HG03097 (cell line): ENCODE measurements around the gene ELP5.
A peak's percentile ranks its signal among the peaks of the same experiment; 100 is the strongest.

Experiments
- ATAC-seq: cut with Tn5 transposase; IDR thresholded peaks from one replicate; pipeline ENCODE4 v1.9.1; 2021; ENCODE audit not compliant: unreplicated experiment, low FRiP score

Gene ELP5, protein sequence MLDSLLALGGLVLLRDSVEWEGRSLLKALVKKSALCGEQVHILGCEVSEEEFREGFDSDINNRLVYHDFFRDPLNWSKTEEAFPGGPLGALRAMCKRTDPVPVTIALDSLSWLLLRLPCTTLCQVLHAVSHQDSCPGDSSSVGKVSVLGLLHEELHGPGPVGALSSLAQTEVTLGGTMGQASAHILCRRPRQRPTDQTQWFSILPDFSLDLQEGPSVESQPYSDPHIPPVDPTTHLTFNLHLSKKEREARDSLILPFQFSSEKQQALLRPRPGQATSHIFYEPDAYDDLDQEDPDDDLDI

DNA sequence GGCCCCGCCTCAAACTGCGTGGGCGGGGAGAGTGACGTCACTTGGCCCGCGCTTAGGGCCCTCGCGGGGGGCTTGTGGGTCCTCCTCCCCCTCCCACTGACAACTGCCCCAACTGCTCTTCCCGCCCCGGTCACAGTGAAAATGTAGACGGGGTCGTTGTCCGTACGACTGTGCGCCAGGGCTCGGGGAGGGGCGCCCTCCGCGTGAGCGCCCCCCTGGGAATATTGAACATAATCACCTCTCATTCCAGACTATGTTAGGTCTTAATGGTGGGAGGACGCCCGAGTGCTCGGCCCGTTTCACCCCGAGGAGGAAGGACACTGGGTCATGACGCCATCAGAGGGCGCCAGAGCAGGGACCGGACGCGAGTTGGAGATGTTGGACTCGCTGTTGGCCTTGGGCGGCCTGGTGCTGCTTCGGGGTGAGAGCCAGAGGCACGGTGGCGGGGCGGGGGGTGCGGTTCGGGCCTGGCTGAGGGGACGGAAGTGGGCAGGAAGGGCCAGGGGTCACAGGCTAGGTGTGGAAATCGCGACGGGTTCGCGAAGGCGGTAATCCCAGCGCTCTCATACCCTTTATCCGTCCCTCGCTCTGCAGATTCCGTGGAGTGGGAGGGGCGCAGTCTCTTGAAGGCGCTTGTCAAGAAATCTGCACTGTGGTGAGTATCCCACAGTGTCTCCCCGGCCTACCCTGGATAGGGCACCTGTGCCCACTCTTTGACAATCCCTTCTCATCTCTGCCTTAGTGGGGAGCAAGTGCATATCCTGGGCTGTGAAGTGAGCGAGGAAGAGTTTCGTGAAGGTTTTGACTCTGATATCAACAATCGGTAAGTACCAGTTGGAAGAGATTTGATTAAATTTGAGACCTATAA lies at the start of gene ELP5:
Gene ELP5, plus strand, starts transcription at position 40 of the 868 bp plus-strand sequence. Its CDS starts 336 bp downstream, at position 376.
- peak; percentile 47 for ATAC-seq

DNA sequence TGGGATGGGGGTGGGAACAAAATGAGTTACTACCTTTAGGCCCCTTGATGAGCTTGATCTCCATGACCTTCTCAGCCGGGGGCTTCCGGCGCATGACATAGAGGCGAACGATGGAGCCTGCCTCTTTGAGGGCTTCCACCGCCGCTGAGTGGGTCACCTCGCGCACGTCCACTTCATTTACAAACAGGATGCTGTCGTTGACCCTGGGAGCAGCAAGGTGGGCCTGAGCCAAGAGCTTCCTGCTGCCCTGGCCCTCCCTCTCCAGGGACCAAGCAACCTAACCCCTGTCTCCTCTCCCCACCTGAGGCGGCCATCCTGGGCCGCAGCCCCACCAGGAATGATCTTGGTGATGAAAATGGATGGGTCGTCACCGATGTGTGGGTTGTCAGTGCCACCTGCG lies 48.6 kb upstream of the ELP5 start:
- no peak for ATAC-seq

DNA sequence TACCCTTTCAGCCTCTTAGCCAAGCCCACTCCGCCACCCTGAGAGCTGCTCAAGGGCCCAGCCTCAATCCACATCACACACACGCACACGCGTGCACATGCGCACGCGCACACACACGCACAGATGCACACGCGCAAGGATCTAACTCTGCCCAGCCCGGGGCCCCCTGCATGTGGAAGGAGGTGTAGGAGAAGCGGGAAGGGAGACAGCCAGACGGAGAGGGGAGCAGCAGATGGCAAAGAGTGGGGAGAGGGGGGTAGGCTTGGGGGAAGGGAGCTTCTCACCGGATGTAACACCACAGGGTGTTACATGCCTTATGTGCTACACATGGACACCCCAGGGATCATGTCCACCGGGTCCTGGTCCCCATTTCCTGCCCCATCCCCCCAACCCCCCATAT lies 47.7 kb upstream of the ELP5 start:
- ATAC-seq: no peak

DNA sequence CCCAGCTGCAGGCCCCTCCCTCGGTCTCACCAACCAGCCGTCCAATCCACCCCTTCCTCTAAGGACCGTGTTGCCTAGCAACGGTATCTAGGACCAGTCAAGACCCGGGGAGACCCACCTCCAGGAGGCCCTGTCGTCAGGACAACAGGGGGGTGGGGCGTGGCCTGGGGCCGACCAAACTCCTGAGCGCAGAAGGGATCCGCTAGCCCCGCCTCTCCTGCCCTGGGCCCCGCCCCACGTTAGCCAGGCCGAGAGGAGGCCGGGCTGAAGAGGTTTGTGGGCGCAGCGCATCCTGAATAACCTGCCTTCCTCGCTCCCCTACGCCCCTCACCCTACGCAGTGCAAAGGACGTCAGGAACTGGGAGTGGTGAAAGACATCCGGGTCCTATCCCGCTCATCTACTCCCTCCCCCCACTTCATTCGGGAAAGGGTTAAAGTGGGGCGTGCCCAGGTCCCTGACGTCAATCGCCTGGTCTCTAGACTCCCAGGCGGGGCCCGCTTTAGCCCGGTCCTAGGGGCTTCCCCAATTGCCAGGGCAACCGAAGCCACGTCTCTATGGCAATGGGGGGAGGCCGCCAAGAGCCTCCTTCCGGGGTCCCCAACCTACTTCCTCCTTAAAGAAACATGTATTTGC lies 47.1 kb upstream of the ELP5 start:
- peak; percentile 77 for ATAC-seq

DNA sequence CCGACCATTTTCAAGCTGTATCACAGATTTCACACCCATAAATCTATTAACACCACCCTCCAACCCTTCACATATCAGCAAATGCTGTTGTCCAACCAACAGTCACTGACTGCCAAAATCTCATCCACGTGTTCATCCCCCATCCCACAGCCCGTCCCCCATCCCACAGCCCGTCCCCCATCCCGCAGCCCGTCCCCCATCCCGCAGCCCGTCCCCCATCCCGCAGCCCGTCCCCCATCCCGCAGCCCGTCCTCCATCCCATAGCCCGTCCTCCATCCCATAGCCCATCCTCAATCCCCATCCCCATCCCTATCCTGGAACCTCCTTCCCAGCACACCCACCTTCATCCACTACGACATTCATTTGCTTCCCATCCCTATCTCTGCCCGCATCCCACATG lies 46.5 kb upstream of the ELP5 start:
- ATAC-seq: no peak

DNA sequence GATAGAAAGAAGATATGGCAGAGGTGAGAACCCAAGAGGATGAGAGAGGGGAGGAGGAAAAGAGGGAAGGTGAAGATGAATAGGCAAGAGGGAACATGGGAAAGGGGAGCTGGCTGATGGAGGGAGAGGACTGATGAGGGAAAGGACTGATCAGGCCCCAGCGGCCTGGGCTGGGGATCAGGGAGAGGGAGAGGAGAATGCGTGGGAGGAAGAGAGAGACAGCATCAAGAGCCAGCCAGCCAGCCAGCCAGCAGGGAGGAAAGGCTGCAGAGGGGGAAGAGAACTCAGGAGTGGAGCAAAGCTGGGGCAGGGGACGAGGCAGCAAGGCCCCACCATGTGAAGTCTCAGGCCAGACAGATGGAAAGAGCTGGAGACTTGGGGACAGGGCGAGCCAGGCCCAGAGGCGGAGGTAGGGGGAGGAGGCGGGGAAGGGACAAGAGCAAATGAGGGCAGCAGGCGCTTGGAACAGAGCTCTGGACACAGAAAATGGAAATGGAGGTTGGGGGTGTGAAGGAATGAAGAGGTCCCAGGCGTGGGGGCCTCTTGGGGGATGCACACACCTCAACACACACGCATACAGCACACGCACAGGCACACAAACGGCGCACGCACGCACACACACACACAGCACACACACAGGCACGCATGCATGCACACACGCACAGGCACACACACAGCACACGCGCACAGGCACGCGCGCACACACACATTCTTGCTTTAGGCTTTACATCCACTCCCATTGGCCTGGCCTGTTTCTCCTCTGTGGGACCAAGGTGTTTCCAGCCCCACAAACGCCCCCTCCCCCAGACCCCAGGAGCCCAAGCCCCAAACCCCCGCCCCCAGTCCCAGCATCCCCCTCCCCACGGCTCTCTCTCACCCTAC lies 44.7 kb upstream of the ELP5 start:
- no peak for ATAC-seq

DNA sequence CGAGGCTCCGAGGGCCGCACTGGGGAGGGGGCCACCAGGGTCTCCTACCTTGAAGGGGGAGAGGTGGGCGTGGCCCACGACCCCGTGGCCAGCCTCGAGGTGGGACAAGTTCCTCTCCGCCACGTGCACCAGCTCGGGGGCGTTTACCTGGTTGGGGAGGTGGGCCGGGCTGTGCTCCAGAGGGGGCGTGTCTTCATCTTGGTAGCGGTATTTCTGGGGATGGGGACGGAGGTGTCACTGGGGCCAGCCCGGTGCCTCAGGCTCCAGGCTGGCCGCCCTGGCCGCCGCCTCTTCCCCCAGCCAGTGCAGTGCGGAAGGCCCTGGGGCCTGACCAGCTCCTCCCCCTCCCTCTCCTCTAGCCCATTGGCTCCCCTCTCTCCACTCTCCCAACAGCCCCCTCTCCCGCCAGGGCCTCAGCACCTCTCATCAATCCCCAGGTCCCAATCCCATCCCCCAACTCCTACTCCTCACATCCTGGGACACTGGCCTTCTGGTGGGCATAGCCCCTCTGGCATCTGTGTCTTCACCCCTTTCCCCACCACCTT lies 43.9 kb upstream of the ELP5 start:
- no peak for ATAC-seq

DNA sequence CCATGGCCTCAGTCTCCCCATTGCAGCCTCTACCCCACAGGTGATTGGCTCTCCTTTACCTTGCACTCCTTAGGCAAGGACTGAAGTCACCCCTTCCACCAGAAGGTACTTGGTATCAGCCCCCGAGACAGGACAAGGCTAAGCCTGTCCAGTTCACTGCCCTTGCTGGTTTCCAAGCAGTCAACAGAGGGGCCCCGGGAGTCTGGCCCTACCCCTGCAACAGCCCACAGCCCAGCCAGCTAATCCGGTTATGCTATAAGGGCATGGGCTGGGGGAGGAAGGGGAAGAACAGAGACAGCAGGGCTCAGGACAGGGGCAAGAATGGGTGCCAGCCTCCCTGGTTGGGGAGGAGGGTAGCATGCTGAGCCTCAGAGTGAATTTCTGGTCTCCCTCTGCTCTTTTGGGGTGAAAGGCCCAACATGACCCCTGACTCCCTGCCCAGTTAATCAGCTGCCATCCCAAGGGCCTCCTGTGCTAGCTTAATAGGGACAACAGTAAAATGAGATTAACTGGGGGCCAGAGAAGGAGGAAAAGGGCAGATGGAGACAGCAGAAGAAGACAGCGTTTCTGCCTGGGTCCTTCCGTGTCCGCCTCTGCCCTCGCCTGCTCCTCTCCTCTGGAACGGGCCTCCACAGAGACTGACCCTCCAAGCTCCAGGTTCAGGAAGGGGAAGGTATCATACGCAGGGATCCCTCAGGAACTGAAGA lies 43.1 kb upstream of the ELP5 start:
- no peak for ATAC-seq

DNA sequence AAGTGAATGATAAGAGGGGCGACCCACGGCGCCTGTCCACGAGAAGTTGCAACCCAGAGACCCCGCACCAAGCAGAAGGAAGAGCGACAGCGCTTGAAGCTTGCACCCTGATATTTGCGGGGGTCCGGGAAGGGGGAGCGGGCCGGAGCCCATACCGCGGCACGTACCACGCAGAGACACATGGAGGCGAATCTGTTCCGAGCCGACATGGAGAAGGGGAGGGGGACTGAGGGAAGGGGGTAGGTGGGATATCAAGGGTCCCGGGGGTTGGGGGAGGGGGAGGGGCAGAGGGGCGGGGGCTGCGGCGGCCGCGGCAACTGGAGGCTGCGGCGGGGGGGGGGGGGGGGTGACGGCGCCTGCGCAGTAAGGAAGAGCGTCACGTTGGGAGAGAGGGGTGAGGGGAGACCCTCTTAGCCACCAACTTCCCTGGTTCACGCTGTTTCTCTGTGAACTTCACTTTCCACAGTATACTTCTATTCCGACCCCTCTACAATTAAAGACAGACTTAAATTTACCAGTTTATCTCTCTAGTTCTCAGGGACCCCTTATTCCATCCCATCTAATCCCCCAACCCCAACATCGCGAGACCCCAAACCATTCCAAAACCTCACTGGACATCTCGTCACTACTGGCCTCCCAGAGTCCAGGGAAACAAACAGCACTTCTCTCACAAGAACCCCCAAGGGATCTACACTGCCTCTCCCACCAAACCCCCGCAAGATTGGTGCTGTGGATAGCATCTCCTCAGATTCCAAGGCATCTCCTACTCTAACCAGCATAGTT lies 40.3 kb upstream of the ELP5 start:
- no peak for ATAC-seq

DNA sequence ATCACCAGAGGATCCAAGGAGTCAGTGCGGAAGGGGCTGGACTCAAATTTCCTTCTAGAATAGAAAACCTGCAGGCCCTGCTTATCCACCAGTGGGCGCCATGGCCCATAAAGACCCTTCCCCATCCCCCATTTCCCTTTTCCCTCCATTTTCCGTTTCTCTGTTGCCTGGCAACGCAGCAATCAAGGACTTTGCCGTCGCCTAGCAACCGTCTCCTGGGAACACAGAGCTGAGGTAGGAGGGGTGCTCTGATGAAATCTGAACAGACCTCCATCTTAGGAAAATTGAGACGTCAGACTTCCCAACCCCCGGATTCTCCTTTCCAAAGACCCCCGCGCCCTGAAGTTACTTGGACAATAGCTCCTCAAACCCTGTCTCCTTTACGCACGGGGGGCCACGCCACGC lies 38.1 kb upstream of the ELP5 start:
- ATAC-seq: peak; percentile 6

DNA sequence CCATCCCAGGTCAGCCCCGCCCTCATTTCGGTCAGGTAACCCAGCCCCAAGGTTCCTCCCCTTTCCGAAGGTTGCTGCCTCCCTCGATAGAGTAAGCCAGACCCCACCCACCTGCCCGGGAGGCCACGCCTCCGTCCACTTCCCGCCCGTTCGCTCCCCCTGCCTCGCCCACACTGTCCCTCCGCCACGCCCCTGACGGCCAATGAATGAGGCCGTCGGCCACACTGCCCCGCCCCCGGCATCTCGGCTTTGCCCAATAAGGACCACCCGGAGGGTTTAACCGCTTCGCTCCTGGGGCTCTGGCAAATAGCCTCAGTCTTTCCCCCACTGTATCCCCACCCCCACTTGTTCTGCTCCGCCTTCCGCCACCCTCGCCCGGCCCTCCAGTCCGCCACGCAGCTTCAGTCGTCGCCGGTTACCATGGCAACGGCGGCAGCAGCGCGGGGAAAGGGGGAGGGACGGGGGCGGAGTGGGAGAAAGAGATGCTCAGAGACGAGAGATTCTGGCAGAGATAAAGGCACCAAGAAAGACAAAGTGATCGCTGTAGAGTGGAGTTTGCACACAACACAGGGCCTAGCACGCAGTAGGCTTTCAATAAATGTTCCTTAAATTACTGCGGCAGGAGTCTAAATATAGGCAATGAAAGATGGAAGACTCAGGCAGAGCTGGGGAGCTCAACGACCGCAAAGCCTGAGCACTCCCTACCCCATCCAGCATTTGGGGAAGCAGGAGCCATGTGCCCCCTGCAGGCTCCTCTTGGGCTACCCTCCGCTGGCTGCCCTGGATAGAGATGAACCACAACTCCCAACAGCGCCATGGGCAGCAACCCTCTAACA lies 37.5 kb upstream of the ELP5 start:
- ATAC-seq: peak; percentile 71

DNA sequence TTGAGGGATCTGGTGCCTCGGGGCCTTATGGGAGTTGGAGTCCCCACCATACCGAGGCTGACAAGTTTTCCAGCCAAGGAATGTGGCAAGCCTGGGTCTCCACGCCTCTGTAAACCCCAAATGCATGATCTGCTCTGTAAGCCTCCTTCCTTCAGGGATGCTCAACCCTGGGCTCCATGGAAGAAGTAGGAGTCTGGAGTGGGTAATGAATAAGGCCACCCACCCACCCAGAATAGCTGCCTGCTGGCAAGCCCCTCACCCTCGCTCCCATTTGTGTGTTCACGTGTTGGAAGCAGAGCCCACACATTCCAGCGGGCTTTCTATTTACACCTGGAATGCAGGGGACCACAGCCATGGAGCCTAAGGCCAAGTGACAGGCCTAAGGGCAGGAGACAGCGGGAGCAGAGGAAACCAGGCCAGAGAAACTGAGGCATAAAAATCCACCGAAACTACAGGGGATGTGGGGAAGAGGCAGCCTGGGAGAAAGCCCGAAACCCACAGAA lies 36.8 kb upstream of the ELP5 start:
- no peak for ATAC-seq

DNA sequence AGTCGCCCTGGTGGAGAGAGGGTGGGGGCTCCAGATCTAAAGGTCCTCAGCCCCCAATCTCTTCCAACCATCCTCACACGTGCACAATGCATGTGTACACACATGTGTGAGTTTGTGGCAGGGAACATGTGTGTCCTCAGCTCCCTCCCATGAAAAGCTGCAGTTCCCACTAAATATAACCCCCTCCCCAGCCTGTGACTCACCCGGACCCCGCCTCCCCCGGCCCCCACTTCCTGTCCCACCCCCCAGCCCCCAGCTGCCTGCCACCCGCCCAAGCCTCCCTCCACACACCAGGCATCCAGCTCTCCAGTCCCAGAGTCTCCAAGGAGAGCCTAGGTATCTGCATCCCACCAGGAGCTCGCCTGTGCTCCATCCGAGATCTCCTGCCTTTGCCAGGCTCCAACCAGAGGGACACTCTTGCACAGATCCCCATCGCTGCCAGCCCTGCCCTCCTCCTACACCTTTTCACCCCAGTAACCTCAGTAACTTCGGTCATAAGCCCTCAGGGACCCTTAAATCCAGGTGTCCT lies 36.3 kb upstream of the ELP5 start:
- no peak for ATAC-seq

DNA sequence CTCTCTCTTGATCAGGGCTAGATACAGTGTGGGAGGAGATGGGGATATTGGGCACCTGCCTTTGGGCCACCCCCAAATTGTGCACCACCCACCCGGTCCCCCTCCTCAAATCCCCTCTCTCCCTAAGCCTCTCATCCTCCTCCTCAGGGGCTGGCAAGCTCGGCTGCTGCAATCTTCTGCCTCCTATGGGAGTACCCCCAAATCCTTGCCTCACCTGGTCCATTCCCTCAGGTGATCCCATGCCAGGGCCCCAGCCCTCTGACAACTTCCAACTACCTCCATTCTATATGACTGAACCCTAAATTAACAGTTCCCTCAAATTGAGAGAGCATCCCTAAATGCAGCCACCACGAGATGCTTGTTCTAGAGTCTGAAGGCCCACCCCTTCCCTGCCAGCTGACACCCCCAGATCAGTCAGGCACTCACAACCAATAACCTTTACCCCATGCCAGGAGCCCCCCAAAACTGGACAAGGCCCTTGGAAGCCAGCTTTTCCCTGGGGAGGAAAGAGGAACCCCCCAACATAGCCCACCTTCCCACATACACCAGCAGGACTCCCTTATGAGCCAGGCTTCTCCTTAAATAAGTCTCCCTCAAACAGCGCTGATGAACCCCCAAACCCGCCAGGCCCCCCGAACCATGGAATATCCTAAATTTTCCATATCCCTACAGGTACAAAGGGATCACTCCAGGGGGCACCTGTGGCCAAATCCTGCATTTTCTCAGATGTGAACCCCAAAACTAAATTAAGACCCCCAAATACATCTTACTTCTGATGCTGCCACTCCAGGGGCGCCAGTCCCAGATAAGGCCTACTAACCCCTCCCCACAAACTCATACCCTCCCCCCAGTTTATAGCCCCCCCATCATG lies 35.5 kb upstream of the ELP5 start:
- ATAC-seq: no peak

DNA sequence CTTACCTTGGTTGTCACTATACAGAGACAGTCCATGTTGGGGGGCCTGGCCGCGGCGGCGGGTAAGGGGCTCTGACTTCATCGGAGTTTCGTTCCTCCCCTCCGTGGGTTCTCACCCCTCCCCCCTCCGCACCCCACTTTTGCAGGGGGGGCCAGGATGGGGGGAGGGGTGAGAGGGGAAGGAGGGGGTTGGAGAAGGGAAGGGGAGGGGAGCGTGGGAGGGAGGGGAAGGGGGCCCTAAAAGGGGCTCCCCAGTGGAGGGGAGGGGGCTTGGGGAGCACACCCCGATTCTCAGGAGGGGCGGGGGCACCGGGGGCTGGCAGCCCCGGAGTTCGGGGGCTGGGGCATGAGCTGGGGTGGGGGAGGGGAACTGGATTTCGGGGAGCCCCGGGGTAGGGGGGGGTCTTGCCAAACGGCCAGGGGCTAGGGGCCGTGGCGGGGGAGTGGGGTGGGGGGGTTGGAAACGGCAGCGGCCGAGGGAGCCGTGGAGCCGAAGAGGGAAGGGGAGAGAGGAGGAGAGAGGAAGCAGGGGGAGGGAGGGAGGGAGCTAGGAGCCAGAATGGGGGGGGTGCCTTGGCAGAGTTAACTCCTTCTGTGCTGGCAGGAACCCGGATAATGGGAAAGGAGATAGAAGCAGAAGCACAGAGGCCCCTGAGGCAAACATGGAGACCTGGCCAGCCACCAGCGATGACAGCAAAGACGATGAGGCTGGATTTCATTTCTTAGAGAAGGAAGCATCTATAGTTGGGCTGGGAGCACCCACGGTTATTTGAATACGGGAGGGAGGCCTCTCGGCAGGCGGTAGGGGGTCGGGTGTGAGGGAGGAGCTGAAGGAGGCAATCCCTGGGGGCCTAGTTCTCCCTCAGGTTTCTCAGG lies 34.7 kb upstream of the ELP5 start:
- ATAC-seq: no peak

DNA sequence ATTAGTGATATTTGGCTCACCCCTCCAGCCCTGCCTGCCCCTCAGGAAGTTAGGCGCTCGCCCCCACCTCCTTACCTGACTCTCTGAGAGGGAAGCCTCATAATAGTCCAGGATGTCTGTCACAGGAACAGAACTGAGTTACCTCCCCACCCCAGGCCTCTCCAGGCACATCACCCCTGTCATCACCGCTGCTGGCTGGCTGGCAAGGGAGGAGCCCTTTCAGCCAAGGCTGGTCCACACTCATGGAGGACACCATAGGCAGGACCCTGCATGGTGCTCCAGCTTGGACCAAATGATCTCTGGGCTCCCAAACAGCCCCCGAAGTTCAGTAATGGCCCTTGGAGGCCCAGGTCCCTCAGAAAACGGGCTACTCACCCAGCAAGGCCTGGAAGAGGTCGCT lies 33.8 kb upstream of the ELP5 start:
- no peak for ATAC-seq
